HepG2 (cell line): ENCODE data around the gene SRC. TPM values are rescaled to one million over a fixed set of nuclear protein-coding genes. Genes with fewer than 3 reads are reported as not detected.
A peak's percentile ranks its signal among the peaks of the same experiment; 100 is the strongest.

Source experiments
- IRF2 ChIP-seq: IDR thresholded peaks from 2 replicates; pipeline ENCODE4 v1.6.1; 2018; ENCODE audit warnings: missing genetic modification reagents, missing compliant biosample characterization
- NPAS2 ChIP-seq: sonication (generic); formaldehyde crosslinking; IDR thresholded peaks from 2 replicates; pipeline ENCODE4 v1.8.0; 2022; ENCODE audit warnings: mild to moderate bottlenecking, missing genetic modification reagents, borderline replicate concordance
- POLR2AphosphoS5 ChIP-seq: IDR thresholded peaks from 2 replicates; pipeline ENCODE4 v1.6.1; 2012; ENCODE audit warnings: low read depth, low read length
- PREB ChIP-seq: sonication (generic); formaldehyde crosslinking; IDR thresholded peaks from 2 replicates; pipeline ENCODE4 v1.4.0; 2020; ENCODE audit warnings: missing genetic modification reagents
- RCOR2 ChIP-seq: IDR thresholded peaks from 2 replicates; pipeline ENCODE4 v1.6.1; 2016; ENCODE audit warnings: missing biosample characterization, missing genetic modification reagents
- TOPORS ChIP-seq: sonication (generic); formaldehyde crosslinking; IDR thresholded peaks from 2 replicates; pipeline ENCODE4 v1.8.0; 2023; ENCODE audit warnings: mild to moderate bottlenecking, missing genetic modification reagents
- TRAFD1 ChIP-seq: sonication (generic); formaldehyde crosslinking; IDR thresholded peaks from 2 replicates; pipeline ENCODE4 v1.5.1; 2020; ENCODE audit warnings: missing genetic modification reagents, mild to moderate bottlenecking, borderline replicate concordance
- ZFP36L1 ChIP-seq: sonication (generic); formaldehyde crosslinking; IDR thresholded peaks from 2 replicates; pipeline ENCODE4 v1.8.0; 2022; ENCODE audit warnings: mild to moderate bottlenecking, missing genetic modification reagents, moderate library complexity
- ZMYM2 ChIP-seq: sonication (generic); formaldehyde crosslinking; IDR thresholded peaks from 2 replicates; pipeline ENCODE4 v1.8.0; 2022; ENCODE audit warnings: mild to moderate bottlenecking, missing genetic modification reagents
- ZNF256 ChIP-seq: sonication (generic); formaldehyde crosslinking; conservative IDR thresholded peaks from 2 replicates; pipeline ENCODE4 v1.4.0; 2020; ENCODE audit warnings: missing genetic modification reagents
- ZNF274 ChIP-seq: sonication (generic); formaldehyde crosslinking; IDR thresholded peaks from 2 replicates; pipeline ENCODE4 v1.5.1; 2020; ENCODE audit warnings: mild to moderate bottlenecking, missing genetic modification reagents
- ZNF530 ChIP-seq: sonication (generic); formaldehyde crosslinking; IDR thresholded peaks from 2 replicates; pipeline ENCODE4 v1.5.0; 2020; ENCODE audit warnings: low read depth, mild to moderate bottlenecking, missing genetic modification reagents
- ZNF652 ChIP-seq: IDR thresholded peaks from 2 replicates; pipeline ENCODE4 v1.6.1; 2016; ENCODE audit warnings: low read depth, borderline replicate concordance
- ZNF746 ChIP-seq: sonication (generic); formaldehyde crosslinking; IDR thresholded peaks from 2 replicates; pipeline ENCODE4 v1.8.0; 2022; ENCODE audit warnings: mild to moderate bottlenecking, missing genetic modification reagents
- ZNF761 ChIP-seq: sonication (generic); formaldehyde crosslinking; conservative IDR thresholded peaks from 2 replicates; pipeline ENCODE4 v1.4.0; 2020; ENCODE audit warnings: mild to moderate bottlenecking, missing genetic modification reagents
- ZNF780A ChIP-seq: sonication (generic); formaldehyde crosslinking; IDR thresholded peaks from 2 replicates; pipeline ENCODE4 v1.8.0; 2022; ENCODE audit warnings: mild to moderate bottlenecking, missing genetic modification reagents, moderate library complexity
- polyA plus RNA-seq, 8 experiments: library from polyadenylated mRNA; depleted of rRNA in 3 of 8; stranded (reverse) in 7 of 8; unstranded in 1 of 8; fragments of >200 nt; fragmentation: Illumina TruSeq in 4 of 8; extraction: Trizol in 4 of 8; gene quantifications; 2 replicates each; pipeline versions ENCODE4 v1.2.1 to v1.2.3, GENCODE V29; 2011 to 2016; ENCODE audit warnings: low read depth in 4 of 8, missing spikeins in 1 of 8, mixed read lengths in 1 of 8; ENCODE audit not compliant: insufficient read depth in 1 of 8
- total RNA-seq, 5 experiments: library from RNA; depleted of rRNA; stranded (reverse); fragments of >200 nt; fragmentation: Illumina TruSeq; extraction: Trizol; gene quantifications; 2 replicates each; pipeline ENCODE4 v1.2.3, GENCODE V29; 2016; ENCODE audit warnings: low read depth in 1 of 5
- TF ChIP-seq, protein P1 (sequence below): IDR thresholded peaks from 2 replicates; pipeline ENCODE4 v1.6.1; 2012; ENCODE audit warnings: low read depth, low read length, improper control_type of control experiment
- TF ChIP-seq, protein P2 (sequence below): sonication (generic); formaldehyde crosslinking; IDR thresholded peaks from 2 replicates; pipeline ENCODE4 v1.4.0; 2020; ENCODE audit warnings: missing genetic modification reagents
- TF ChIP-seq, protein P3 (sequence below): sonication (generic); formaldehyde crosslinking; conservative IDR thresholded peaks from 2 replicates; pipeline ENCODE4 v1.8.0; 2022; ENCODE audit warnings: missing genetic modification reagents
- TF ChIP-seq, protein P4 (sequence below): sonication (generic); formaldehyde crosslinking; IDR thresholded peaks from 2 replicates; pipeline ENCODE4 v1.5.1; 2020; ENCODE audit warnings: missing genetic modification reagents, mild to moderate bottlenecking, borderline replicate concordance

The SRC gene
- total and polyA plus RNA-seq, 2 of the 13 experiments (the other 11 are each of a cell fraction or from before 2014, with no cell fraction given), result 54.7 to 192 TPM

GRCh38 chr20:37329481-37330165 lies 16.3 kb upstream of the SRC start (continued):
- TF ChIP-seq, protein P1, sequence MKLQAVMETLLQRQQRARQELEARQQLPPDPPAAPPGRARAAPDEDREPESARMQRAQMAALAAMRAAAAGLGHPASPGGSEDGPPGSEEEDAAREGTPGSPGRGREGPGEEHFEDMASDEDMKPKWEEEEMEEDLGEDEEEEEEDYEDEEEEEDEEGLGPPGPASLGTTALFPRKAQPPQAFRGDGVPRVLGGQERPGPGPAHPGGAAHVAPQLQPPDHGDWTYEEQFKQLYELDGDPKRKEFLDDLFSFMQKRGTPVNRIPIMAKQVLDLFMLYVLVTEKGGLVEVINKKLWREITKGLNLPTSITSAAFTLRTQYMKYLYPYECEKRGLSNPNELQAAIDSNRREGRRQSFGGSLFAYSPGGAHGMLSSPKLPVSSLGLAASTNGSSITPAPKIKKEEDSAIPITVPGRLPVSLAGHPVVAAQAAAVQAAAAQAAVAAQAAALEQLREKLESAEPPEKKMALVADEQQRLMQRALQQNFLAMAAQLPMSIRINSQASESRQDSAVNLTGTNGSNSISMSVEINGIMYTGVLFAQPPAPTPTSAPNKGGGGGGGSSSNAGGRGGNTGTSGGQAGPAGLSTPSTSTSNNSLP, result no peak
- no peak for TF ChIP-seq ZNF652 (CRISPR knock-in tag)
- TF ChIP-seq IRF2 (CRISPR knock-in tag), result no peak
- no peak for TF ChIP-seq ZNF274 (CRISPR knock-in tag)
- TF ChIP-seq PREB, result no peak
- TF ChIP-seq ZNF530, result no peak
- TF ChIP-seq, protein P2, sequence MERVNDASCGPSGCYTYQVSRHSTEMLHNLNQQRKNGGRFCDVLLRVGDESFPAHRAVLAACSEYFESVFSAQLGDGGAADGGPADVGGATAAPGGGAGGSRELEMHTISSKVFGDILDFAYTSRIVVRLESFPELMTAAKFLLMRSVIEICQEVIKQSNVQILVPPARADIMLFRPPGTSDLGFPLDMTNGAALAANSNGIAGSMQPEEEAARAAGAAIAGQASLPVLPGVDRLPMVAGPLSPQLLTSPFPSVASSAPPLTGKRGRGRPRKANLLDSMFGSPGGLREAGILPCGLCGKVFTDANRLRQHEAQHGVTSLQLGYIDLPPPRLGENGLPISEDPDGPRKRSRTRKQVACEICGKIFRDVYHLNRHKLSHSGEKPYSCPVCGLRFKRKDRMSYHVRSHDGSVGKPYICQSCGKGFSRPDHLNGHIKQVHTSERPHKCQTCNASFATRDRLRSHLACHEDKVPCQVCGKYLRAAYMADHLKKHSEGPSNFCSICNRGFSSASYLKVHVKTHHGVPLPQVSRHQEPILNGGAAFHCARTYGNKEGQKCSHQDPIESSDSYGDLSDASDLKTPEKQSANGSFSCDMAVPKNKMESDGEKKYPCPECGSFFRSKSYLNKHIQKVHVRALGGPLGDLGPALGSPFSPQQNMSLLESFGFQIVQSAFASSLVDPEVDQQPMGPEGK (CRISPR knock-in tag), result peak; percentile 53
- TF ChIP-seq ZNF761, result no peak
- no peak for TF ChIP-seq ZFP36L1 (CRISPR knock-in tag)
- TF ChIP-seq TOPORS (CRISPR knock-in tag), result no peak
- TF ChIP-seq TRAFD1, result no peak
- TF ChIP-seq, protein P3, sequence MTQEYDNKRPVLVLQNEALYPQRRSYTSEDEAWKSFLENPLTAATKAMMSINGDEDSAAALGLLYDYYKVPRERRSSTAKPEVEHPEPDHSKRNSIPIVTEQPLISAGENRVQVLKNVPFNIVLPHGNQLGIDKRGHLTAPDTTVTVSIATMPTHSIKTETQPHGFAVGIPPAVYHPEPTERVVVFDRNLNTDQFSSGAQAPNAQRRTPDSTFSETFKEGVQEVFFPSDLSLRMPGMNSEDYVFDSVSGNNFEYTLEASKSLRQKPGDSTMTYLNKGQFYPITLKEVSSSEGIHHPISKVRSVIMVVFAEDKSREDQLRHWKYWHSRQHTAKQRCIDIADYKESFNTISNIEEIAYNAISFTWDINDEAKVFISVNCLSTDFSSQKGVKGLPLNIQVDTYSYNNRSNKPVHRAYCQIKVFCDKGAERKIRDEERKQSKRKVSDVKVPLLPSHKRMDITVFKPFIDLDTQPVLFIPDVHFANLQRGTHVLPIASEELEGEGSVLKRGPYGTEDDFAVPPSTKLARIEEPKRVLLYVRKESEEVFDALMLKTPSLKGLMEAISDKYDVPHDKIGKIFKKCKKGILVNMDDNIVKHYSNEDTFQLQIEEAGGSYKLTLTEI, result no peak
- TF ChIP-seq ZNF746 (CRISPR knock-in tag), result no peak
- TF ChIP-seq ZNF780A (CRISPR knock-in tag), result no peak
- TF ChIP-seq NPAS2 (CRISPR knock-in tag), result no peak
- no peak for TF ChIP-seq ZMYM2 (CRISPR knock-in tag)
- TF ChIP-seq RCOR2 (CRISPR knock-in tag), result no peak; the same call in 1 of the 2 replicates
- no peak for TF ChIP-seq POLR2AphosphoS5
- TF ChIP-seq, protein P4, sequence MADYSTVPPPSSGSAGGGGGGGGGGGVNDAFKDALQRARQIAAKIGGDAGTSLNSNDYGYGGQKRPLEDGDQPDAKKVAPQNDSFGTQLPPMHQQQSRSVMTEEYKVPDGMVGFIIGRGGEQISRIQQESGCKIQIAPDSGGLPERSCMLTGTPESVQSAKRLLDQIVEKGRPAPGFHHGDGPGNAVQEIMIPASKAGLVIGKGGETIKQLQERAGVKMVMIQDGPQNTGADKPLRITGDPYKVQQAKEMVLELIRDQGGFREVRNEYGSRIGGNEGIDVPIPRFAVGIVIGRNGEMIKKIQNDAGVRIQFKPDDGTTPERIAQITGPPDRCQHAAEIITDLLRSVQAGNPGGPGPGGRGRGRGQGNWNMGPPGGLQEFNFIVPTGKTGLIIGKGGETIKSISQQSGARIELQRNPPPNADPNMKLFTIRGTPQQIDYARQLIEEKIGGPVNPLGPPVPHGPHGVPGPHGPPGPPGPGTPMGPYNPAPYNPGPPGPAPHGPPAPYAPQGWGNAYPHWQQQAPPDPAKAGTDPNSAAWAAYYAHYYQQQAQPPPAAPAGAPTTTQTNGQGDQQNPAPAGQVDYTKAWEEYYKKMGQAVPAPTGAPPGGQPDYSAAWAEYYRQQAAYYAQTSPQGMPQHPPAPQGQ (CRISPR knock-in tag), result no peak
- no peak for TF ChIP-seq ZNF256 (CRISPR knock-in tag)
